HepG2 (cell line): Measurements from ENCODE around the gene DCAKD. TPM values are rescaled to one million over a fixed set of nuclear protein-coding genes. Genes with fewer than 3 reads are reported as not detected.
A peak's percentile ranks its signal among the peaks of the same experiment; 100 is the strongest.

Source experiments
- ARHGAP35 ChIP-seq: sonication (generic); formaldehyde crosslinking; IDR thresholded peaks from 2 replicates; pipeline ENCODE4 v1.9.0; 2022; ENCODE audit warnings: mild to moderate bottlenecking, inconsistent platforms, moderate library complexity, missing genetic modification reagents, borderline replicate concordance
- FOSL1 ChIP-seq: sonication (generic); formaldehyde crosslinking; IDR thresholded peaks from 2 replicates; pipeline ENCODE4 v1.9.0; 2021; ENCODE audit warnings: missing genetic modification reagents, borderline replicate concordance
- GABPB1 ChIP-seq: IDR thresholded peaks from 2 replicates; pipeline ENCODE4 v1.6.1; 2016; ENCODE audit warnings: mild to moderate bottlenecking, missing genetic modification reagents, moderate library complexity, missing compliant biosample characterization
- GTF3A ChIP-seq: sonication (generic); formaldehyde crosslinking; conservative IDR thresholded peaks from 2 replicates; pipeline ENCODE4 v1.4.0; 2020; ENCODE audit warnings: mild to moderate bottlenecking, missing genetic modification reagents
- MAF1 ChIP-seq: sonication (generic); formaldehyde crosslinking; IDR thresholded peaks from 2 replicates; pipeline ENCODE4 v1.5.0; 2020; ENCODE audit warnings: missing genetic modification reagents, borderline replicate concordance
- MEIS2 ChIP-seq: sonication (generic); formaldehyde crosslinking; IDR thresholded peaks from 2 replicates; pipeline ENCODE4 v1.9.0; 2021; ENCODE audit warnings: mild to moderate bottlenecking, missing genetic modification reagents
- NCOA5 ChIP-seq: sonication (generic); formaldehyde crosslinking; IDR thresholded peaks from 2 replicates; pipeline ENCODE4 v1.4.0; 2020; ENCODE audit warnings: missing genetic modification reagents
- NFYC ChIP-seq: IDR thresholded peaks from 2 replicates; pipeline ENCODE4 v1.6.1; 2016; ENCODE audit warnings: missing genetic modification reagents, missing compliant biosample characterization
- PRDM10 ChIP-seq: sonication (generic); formaldehyde crosslinking; IDR thresholded peaks from 2 replicates; pipeline ENCODE4 v1.4.0; 2020; ENCODE audit warnings: low read depth, missing genetic modification reagents
- SMC3 ChIP-seq: IDR thresholded peaks from 2 replicates; pipeline ENCODE4 v1.6.1; 2011; ENCODE audit warnings: low read length, improper control_type of control experiment
- TFAP4 ChIP-seq: sonication (generic); IDR thresholded peaks from 2 replicates; pipeline ENCODE4 v1.6.1; 2016; ENCODE audit warnings: low read depth, borderline replicate concordance
- ZNF510 ChIP-seq: sonication (generic); formaldehyde crosslinking; IDR thresholded peaks from 2 replicates; pipeline ENCODE4 v1.4.0; 2020; ENCODE audit warnings: low read depth, mild to moderate bottlenecking, missing genetic modification reagents
- ZNF556 ChIP-seq: sonication (generic); formaldehyde crosslinking; IDR thresholded peaks from 2 replicates; pipeline ENCODE4 v1.4.0; 2020; ENCODE audit warnings: mild to moderate bottlenecking, missing genetic modification reagents, borderline replicate concordance
- ZNF557 ChIP-seq: sonication (generic); formaldehyde crosslinking; IDR thresholded peaks from 2 replicates; pipeline ENCODE4 v1.4.0; 2020; ENCODE audit warnings: missing genetic modification reagents
- ZNF577 ChIP-seq: sonication (generic); formaldehyde crosslinking; IDR thresholded peaks from 2 replicates; pipeline ENCODE4 v1.4.0; 2020; ENCODE audit warnings: mild to moderate bottlenecking, low read depth, missing genetic modification reagents, borderline replicate concordance
- ZNF619 ChIP-seq: sonication (generic); formaldehyde crosslinking; IDR thresholded peaks from 2 replicates; pipeline ENCODE4 v1.4.0; 2020; ENCODE audit warnings: mild to moderate bottlenecking, missing genetic modification reagents
- ZNF7 ChIP-seq: IDR thresholded peaks from 2 replicates; pipeline ENCODE4 v1.6.1; 2016; ENCODE audit warnings: missing biosample characterization, missing genetic modification reagents
- ZNF766 ChIP-seq: sonication (generic); formaldehyde crosslinking; IDR thresholded peaks from 2 replicates; pipeline ENCODE4 v1.5.0; 2020; ENCODE audit warnings: missing genetic modification reagents, borderline replicate concordance
- polyA plus RNA-seq, 8 experiments: library from polyadenylated mRNA; depleted of rRNA in 3 of 8; stranded (reverse) in 7 of 8; unstranded in 1 of 8; fragments of >200 nt; fragmentation: Illumina TruSeq in 4 of 8; extraction: Trizol in 4 of 8; gene quantifications; 2 replicates each; pipeline versions ENCODE4 v1.2.1 to v1.2.3, GENCODE V29; 2011 to 2016; ENCODE audit warnings: low read depth in 4 of 8, missing spikeins in 1 of 8, mixed read lengths in 1 of 8; ENCODE audit not compliant: insufficient read depth in 1 of 8
- total RNA-seq, 5 experiments: library from RNA; depleted of rRNA; stranded (reverse); fragments of >200 nt; fragmentation: Illumina TruSeq; extraction: Trizol; gene quantifications; 2 replicates each; pipeline ENCODE4 v1.2.3, GENCODE V29; 2016; ENCODE audit warnings: low read depth in 1 of 5
- TF ChIP-seq, protein P1 (sequence below): sonication (generic); formaldehyde crosslinking; conservative IDR thresholded peaks from 2 replicates; pipeline ENCODE4 v1.8.0; 2022; ENCODE audit warnings: missing genetic modification reagents
- TF ChIP-seq, protein P2 (sequence below): IDR thresholded peaks from 2 replicates; pipeline ENCODE4 v1.6.1; 2016; ENCODE audit warnings: missing biosample characterization, missing genetic modification reagents, low read depth
- TF ChIP-seq, protein P3 (sequence below): IDR thresholded peaks from 2 replicates; pipeline ENCODE4 v1.6.1; 2012; ENCODE audit warnings: inconsistent platforms

DCAKD gene
- total and polyA plus RNA-seq, 2 of the 13 experiments (the other 11 are each of a cell fraction or from before 2014, with no cell fraction given): 25.9 to 29.2 TPM

GRCh38 chr17:45060797-45061605 is 9.6 kb upstream of the DCAKD start, which contains the start of gene NMT1 (continued):
- TF ChIP-seq ZNF619 (CRISPR knock-in tag) (peak; percentile 63; the same call in 1 of the 2 replicates), ARHGAP35 (CRISPR knock-in tag) (peak; percentile 74), TFAP4 (peak; percentile 31), NCOA5 (0 out of 2 replicates have a peak, but pooled peaks have one; percentile 40), SMC3 (no peak), GABPB1 (CRISPR knock-in tag) (peak; percentile 91), NFYC (CRISPR knock-in tag) (peak; percentile 98), FOSL1 (0 out of 2 replicates have a peak, but pooled peaks have one; percentile 46), ZNF7 (CRISPR knock-in tag) (no peak), MAF1 (CRISPR knock-in tag) (0 out of 2 replicates have a peak, but pooled peaks have one; percentile 5), ZNF766 (no peak), MEIS2 (CRISPR knock-in tag) (peak; percentile 55; the same call in 1 of the 2 replicates), ZNF510 (CRISPR knock-in tag) (peak; percentile 97; the same call in 1 of the 2 replicates), ZNF577 (CRISPR knock-in tag) (no peak), ZNF557 (0 out of 2 replicates have a peak, but pooled peaks have one; percentile 82), PRDM10 (CRISPR knock-in tag) (peak; percentile 94), ZNF556 (peak; percentile 82; the same call in 1 of the 2 replicates), GTF3A (CRISPR knock-in tag) (peak; percentile 97; the same call in 1 of the 2 replicates)
- TF ChIP-seq, protein P1, sequence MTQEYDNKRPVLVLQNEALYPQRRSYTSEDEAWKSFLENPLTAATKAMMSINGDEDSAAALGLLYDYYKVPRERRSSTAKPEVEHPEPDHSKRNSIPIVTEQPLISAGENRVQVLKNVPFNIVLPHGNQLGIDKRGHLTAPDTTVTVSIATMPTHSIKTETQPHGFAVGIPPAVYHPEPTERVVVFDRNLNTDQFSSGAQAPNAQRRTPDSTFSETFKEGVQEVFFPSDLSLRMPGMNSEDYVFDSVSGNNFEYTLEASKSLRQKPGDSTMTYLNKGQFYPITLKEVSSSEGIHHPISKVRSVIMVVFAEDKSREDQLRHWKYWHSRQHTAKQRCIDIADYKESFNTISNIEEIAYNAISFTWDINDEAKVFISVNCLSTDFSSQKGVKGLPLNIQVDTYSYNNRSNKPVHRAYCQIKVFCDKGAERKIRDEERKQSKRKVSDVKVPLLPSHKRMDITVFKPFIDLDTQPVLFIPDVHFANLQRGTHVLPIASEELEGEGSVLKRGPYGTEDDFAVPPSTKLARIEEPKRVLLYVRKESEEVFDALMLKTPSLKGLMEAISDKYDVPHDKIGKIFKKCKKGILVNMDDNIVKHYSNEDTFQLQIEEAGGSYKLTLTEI (CRISPR knock-in tag): no peak
- TF ChIP-seq, protein P2, sequence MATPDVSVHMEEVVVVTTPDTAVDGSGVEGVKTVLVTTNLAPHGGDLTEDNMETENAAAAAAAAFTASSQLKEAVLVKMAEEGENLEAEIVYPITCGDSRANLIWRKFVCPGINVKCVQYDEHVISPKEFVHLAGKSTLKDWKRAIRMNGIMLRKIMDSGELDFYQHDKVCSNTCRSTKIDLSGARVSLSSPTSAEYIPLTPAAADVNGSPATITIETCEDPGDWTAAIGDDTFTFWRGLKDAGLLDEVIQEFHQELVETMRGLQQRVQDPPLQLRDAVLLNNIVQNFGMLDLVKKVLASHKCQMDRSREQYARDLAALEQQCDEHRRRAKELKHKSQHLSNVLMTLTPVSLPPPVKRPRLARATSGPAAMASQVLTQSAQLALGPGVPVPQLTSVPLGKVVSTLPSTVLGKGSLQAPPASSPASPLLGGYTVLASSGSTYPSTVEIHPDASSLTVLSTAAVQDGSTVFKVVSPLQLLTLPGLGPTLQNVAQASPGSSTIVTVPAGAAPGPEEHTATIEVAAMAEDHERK (CRISPR knock-in tag): peak; percentile 76
- TF ChIP-seq, protein P3, sequence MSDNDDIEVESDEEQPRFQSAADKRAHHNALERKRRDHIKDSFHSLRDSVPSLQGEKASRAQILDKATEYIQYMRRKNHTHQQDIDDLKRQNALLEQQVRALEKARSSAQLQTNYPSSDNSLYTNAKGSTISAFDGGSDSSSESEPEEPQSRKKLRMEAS: peak; percentile 76
